ENCODE measurements around the gene STOX1. TPM values are rescaled to one million over a fixed set of nuclear protein-coding genes. Genes with fewer than 3 reads are reported as not detected.
"Not testable (repeated sequence)": the region's sequence is repeated elsewhere in the genome, so short reads cannot be mapped to it uniquely, and the experiment has no call there.

STOX1 gene
- total RNA-seq, 2 experiments from 2014 or later = 2.6 to 2.8 TPM

DNA sequence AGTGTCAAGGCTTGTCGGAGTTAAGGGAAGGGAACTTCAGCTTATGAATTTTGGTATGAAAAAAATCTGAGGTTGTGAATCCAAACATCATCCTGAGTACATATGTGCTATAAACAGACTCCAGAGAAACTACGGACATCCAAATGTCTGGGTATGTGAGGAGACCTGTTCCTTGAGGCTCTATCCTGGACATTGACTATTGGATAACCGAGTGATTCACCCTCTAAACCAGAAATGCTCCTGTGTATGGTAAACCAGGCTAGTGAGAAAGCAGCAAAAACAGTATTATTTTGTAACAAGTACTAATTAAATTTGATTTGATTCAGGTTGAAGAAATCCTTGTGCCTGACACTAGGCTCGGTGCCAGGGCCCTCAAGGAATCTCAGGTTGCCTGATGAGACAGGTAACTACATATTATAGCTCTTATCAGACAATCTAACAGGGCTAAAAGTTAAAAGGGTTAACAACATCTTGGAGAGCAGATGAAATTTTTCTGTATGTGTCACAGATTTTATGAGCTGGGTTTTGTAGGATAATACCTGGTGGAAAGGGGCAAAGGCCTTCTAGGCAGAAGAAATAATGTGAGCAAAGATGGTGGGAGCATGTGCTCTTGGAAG, 10.4 kb upstream of the STOX1 start:
- no peaks in the 10 kb centered on the region for H3K4me1 ChIP-seq (ENCODE audit: insufficient read depth, low read length, poor library complexity, severe bottlenecking)
- H3K27ac ChIP-seq (ENCODE audit: low read depth, low read length, poor library complexity, severe bottlenecking) = no peak overlapping the region
- H3K9me3 ChIP-seq (ENCODE audit: low read length) = no peaks in the 10 kb centered on the region
- ChIA-PET CTCF (ENCODE audit: unreplicated experiment) (interaction anchor here (1.3 kb wide), 1 partner anchor 14 kb away, joined by 3 read pairs; no protein-coding TSS in a partner anchor), POLR2A (interaction anchor here (0.6 to 0.7 kb wide), 3 partner anchors 98 to 196 kb away, joined by 3 to 5 read pairs (median 4); no protein-coding TSS in a partner anchor)
- no peaks in the 10 kb centered on the region for H3K9me2 ChIP-seq (ENCODE audit: insufficient read depth, low read length)
- no peak for DNase-seq (ENCODE audit: low spot score)
- H4K20me1 ChIP-seq (ENCODE audit: insufficient read depth, low read length) = no peaks in the 10 kb centered on the region
- H3K79me2 ChIP-seq (ENCODE audit: insufficient read depth, low read depth, low read length) = no peaks in the 10 kb centered on the region
- TF ChIP-seq, protein P1, sequence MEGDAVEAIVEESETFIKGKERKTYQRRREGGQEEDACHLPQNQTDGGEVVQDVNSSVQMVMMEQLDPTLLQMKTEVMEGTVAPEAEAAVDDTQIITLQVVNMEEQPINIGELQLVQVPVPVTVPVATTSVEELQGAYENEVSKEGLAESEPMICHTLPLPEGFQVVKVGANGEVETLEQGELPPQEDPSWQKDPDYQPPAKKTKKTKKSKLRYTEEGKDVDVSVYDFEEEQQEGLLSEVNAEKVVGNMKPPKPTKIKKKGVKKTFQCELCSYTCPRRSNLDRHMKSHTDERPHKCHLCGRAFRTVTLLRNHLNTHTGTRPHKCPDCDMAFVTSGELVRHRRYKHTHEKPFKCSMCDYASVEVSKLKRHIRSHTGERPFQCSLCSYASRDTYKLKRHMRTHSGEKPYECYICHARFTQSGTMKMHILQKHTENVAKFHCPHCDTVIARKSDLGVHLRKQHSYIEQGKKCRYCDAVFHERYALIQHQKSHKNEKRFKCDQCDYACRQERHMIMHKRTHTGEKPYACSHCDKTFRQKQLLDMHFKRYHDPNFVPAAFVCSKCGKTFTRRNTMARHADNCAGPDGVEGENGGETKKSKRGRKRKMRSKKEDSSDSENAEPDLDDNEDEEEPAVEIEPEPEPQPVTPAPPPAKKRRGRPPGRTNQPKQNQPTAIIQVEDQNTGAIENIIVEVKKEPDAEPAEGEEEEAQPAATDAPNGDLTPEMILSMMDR (conservative IDR thresholded peaks at IDR 0.05; ENCODE audit: low read length) = no peak
- TF ChIP-seq EZH2phosphoT487 (IDR thresholded peaks at IDR 0.05; ENCODE audit: borderline replicate concordance, low read depth, low read length) = no peak
- no TSS peak for BruUV-seq (replicated peaks)
- no peak overlapping the region for H3K4me3 ChIP-seq (ENCODE audit: low read depth, low read length, poor library complexity, severe bottlenecking)
- no peaks in the 10 kb centered on the region for H3K36me3 ChIP-seq (ENCODE audit: insufficient read depth, low read length)
- no peak overlapping the region for H2AFZ ChIP-seq (ENCODE audit: low read length)
- H3K4me2 ChIP-seq (ENCODE audit: low read length) = no peak overlapping the region
- intact Hi-C loops (cut with micrococcal nuclease; ENCODE audit: unreplicated experiment) = no loop called here

- CTCF ChIA-PET (ENCODE audit: unreplicated experiment); H2AFZ ChIP-seq (ENCODE audit: low read length); BruUV-seq (replicated peaks); H3K9me3 ChIP-seq (ENCODE audit: low read length); H3K4me1 ChIP-seq (ENCODE audit: insufficient read depth, low read length, poor library complexity, severe bottlenecking); H4K20me1 ChIP-seq (ENCODE audit: insufficient read depth, low read length); H3K27ac ChIP-seq (ENCODE audit: low read depth, low read length, poor library complexity, severe bottlenecking); H3K4me2 ChIP-seq (ENCODE audit: low read length); H3K36me3 ChIP-seq (ENCODE audit: insufficient read depth, low read length); POLR2A ChIA-PET; H3K4me3 ChIP-seq (ENCODE audit: low read depth, low read length, poor library complexity, severe bottlenecking); H3K79me2 ChIP-seq (ENCODE audit: insufficient read depth, low read depth, low read length); H3K9me2 ChIP-seq (ENCODE audit: insufficient read depth, low read length); DNase-seq (ENCODE audit: low spot score): not testable (repeated sequence)
- intact Hi-C loops (cut with micrococcal nuclease; ENCODE audit: unreplicated experiment) = loop anchor here (10.0 kb wide), 1 partner anchor 266 kb away; no protein-coding TSS in a partner anchor
Observed at GRCh38 chr10:68820359-68820758, 7.0 kb upstream of the STOX1 start.

- H3K36me3 ChIP-seq (ENCODE audit: insufficient read depth, low read length); H3K27ac ChIP-seq (ENCODE audit: low read depth, low read length, poor library complexity, severe bottlenecking); H3K9me2 ChIP-seq (ENCODE audit: insufficient read depth, low read length); CTCF ChIA-PET (ENCODE audit: unreplicated experiment); H3K4me2 ChIP-seq (ENCODE audit: low read length); H3K9me3 ChIP-seq (ENCODE audit: low read length); H3K79me2 ChIP-seq (ENCODE audit: insufficient read depth, low read depth, low read length); H3K4me1 ChIP-seq (ENCODE audit: insufficient read depth, low read length, poor library complexity, severe bottlenecking); H2AFZ ChIP-seq (ENCODE audit: low read length); H3K4me3 ChIP-seq (ENCODE audit: low read depth, low read length, poor library complexity, severe bottlenecking); POLR2A ChIA-PET; H4K20me1 ChIP-seq (ENCODE audit: insufficient read depth, low read length); BruUV-seq (replicated peaks); DNase-seq (ENCODE audit: low spot score): not testable (repeated sequence)
- intact Hi-C loops (cut with micrococcal nuclease; ENCODE audit: unreplicated experiment) = loop anchor here (10.0 kb wide), 1 partner anchor 268 kb away; no protein-coding TSS in a partner anchor
Observed at GRCh38 chr10:68822626-68823025, 4.7 kb upstream of the STOX1 start.

DNA sequence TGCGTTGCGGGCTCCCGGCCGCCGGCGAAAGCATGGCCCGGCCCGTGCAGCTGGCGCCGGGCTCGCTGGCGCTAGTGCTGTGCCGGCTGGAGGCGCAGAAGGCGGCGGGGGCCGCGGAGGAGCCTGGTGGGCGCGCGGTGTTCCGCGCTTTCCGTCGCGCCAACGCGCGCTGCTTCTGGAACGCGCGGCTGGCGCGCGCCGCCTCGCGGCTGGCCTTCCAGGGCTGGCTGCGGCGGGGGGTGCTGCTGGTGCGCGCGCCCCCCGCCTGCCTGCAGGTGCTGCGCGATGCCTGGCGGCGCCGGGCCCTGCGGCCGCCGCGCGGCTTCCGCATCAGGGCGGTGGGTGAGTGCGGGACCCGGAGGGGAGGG, 245 bp downstream of the STOX1 start:
- H3K4me2 ChIP-seq (ENCODE audit: low read length) = peak overlapping the region; percentile 81; the same call in 1 of the 2 replicates
- peak overlapping the region; percentile 69 for H3K4me3 ChIP-seq (ENCODE audit: low read depth, low read length, poor library complexity, severe bottlenecking)
- not testable (repeated sequence) for H3K4me1 ChIP-seq (ENCODE audit: insufficient read depth, low read length, poor library complexity, severe bottlenecking); H3K9me3 ChIP-seq (ENCODE audit: low read length); H3K36me3 ChIP-seq (ENCODE audit: insufficient read depth, low read length); BruUV-seq (replicated peaks); DNase-seq (ENCODE audit: low spot score); H3K9me2 ChIP-seq (ENCODE audit: insufficient read depth, low read length); H3K79me2 ChIP-seq (ENCODE audit: insufficient read depth, low read depth, low read length); H2AFZ ChIP-seq (ENCODE audit: low read length); H4K20me1 ChIP-seq (ENCODE audit: insufficient read depth, low read length)
- peak overlapping the region; percentile 34 for H3K27ac ChIP-seq (ENCODE audit: low read depth, low read length, poor library complexity, severe bottlenecking)
- ChIA-PET CTCF (ENCODE audit: unreplicated experiment) (interaction anchor here (0.6 to 1.2 kb wide), 6 partner anchors 29 to 609 kb away, joined by 3 to 12 read pairs (median 6); no protein-coding TSS in a partner anchor), POLR2A (interaction anchor here (0.6 to 1.1 kb wide), 3 partner anchors 8 to 253 kb away, joined by 3 to 7 read pairs (median 4); no protein-coding TSS in a partner anchor)
- intact Hi-C loops (cut with micrococcal nuclease; ENCODE audit: unreplicated experiment) = loop anchor here (5.0 to 10.0 kb wide), 2 partner anchors 273 to 300 kb away; partner anchors contain the start of gene SLC25A16

DNA sequence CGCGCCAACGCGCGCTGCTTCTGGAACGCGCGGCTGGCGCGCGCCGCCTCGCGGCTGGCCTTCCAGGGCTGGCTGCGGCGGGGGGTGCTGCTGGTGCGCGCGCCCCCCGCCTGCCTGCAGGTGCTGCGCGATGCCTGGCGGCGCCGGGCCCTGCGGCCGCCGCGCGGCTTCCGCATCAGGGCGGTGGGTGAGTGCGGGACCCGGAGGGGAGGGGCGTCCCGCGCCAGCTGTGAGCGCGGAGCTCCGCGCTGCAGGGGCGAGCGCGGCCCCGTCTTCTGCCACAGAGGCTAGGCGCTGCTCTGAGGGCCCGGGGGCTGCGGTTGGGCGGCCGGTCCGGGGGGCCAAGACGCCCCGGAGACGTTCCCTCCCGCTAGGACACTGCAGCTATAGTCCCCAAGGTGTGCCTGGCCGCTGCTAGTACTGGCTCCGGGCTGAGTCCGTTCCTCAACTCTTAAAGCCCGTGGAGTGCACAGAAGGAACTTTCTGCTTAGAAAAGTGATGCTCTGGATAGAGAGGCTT, 811 bp downstream of the STOX1 start:
- BruUV-seq (replicated peaks); H3K79me2 ChIP-seq (ENCODE audit: insufficient read depth, low read depth, low read length); H3K9me2 ChIP-seq (ENCODE audit: insufficient read depth, low read length); H3K4me1 ChIP-seq (ENCODE audit: insufficient read depth, low read length, poor library complexity, severe bottlenecking); H3K36me3 ChIP-seq (ENCODE audit: insufficient read depth, low read length); H4K20me1 ChIP-seq (ENCODE audit: insufficient read depth, low read length); H3K9me3 ChIP-seq (ENCODE audit: low read length); H3K27ac ChIP-seq (ENCODE audit: low read depth, low read length, poor library complexity, severe bottlenecking): not testable (repeated sequence)
- peak; percentile 45 for DNase-seq (ENCODE audit: low spot score)
- peak overlapping the region; percentile 66 for H3K4me3 ChIP-seq (ENCODE audit: low read depth, low read length, poor library complexity, severe bottlenecking)
- POLR2A ChIA-PET = interaction anchor here (0.6 to 1.1 kb wide), 2 partner anchors 11 to 15 kb away, joined by 3 to 4 read pairs; no protein-coding TSS in a partner anchor
- intact Hi-C loops (cut with micrococcal nuclease; ENCODE audit: unreplicated experiment) = loop anchor here (5.0 to 10.0 kb wide), 2 partner anchors 273 to 301 kb away; partner anchors contain the start of gene SLC25A16
- peak overlapping the region; percentile 69 for H3K4me2 ChIP-seq (ENCODE audit: low read length)
- CTCF ChIA-PET (ENCODE audit: unreplicated experiment) = interaction anchor here (1.2 kb wide), 1 partner anchor 278 kb away, joined by 3 read pairs; no protein-coding TSS in a partner anchor
- H2AFZ ChIP-seq (ENCODE audit: low read length) = peak overlapping the region; percentile 62; the same call in 1 of the 2 replicates
